H9 (cell line): Measurements from ENCODE around the gene CCDC28B. TPM values are rescaled to one million over a fixed set of nuclear protein-coding genes. Genes with fewer than 3 reads are reported as not detected.

Experiments
- DNase-seq: peaks from one replicate; pipeline ENCODE4 v3.0.0-alpha.2; 2017
- H2AFZ ChIP-seq: one replicate; pipeline ENCODE4 v1.6.1; 2013; ENCODE audit warnings: mild to moderate bottlenecking, low read length, control low read depth, moderate library complexity
- H2AK5ac ChIP-seq: 2 replicates; pipeline ENCODE4 v1.6.1; 2013; ENCODE audit warnings: low read length, control low read depth, mixed read lengths; ENCODE audit not compliant: insufficient read length
- H2BK120ac ChIP-seq: one replicate; pipeline ENCODE4 v1.6.1; 2013; ENCODE audit warnings: low read depth, mild to moderate bottlenecking, low read length, control low read depth, inconsistent platforms; ENCODE audit not compliant: poor library complexity, severe bottlenecking
- H2BK12ac ChIP-seq: 2 replicates; pipeline ENCODE4 v1.6.1; 2013; ENCODE audit warnings: low read length, control low read depth, mixed read lengths, low read depth; ENCODE audit not compliant: insufficient read length
- H2BK15ac ChIP-seq: 2 replicates; pipeline ENCODE4 v1.6.1; 2013; ENCODE audit warnings: low read depth, low read length, control low read depth
- H2BK20ac ChIP-seq: one replicate; pipeline ENCODE4 v1.6.1; 2013; ENCODE audit warnings: low read depth, mild to moderate bottlenecking, low read length, control low read depth, inconsistent platforms; ENCODE audit not compliant: poor library complexity, severe bottlenecking
- H2BK5ac ChIP-seq: 2 replicates; pipeline ENCODE4 v1.6.1; 2013; ENCODE audit warnings: low read length, control low read depth, mixed read lengths; ENCODE audit not compliant: insufficient read length
- H3K14ac ChIP-seq: 2 replicates; pipeline ENCODE4 v1.6.1; 2013; ENCODE audit warnings: low read length, control low read depth; ENCODE audit not compliant: insufficient read depth
- H3K18ac ChIP-seq: 2 replicates; pipeline ENCODE4 v1.6.1; 2013; ENCODE audit warnings: low read depth, mild to moderate bottlenecking, mixed read lengths, low read length, control low read depth; ENCODE audit not compliant: insufficient read length
- H3K23ac ChIP-seq: 2 replicates; pipeline ENCODE4 v1.6.1; 2013; ENCODE audit warnings: low read length, control low read depth, mixed read lengths, low read depth; ENCODE audit not compliant: insufficient read length
- H3K23me2 ChIP-seq: 2 replicates; pipeline ENCODE4 v1.6.1; 2013; ENCODE audit warnings: low read depth, mild to moderate bottlenecking, mixed read lengths, low read length, control low read depth; ENCODE audit not compliant: insufficient read length, poor library complexity, severe bottlenecking
- H3K27ac ChIP-seq: 2 replicates; pipeline ENCODE4 v1.5.1; 2013; ENCODE audit warnings: low read length, control low read depth, mixed read lengths, low read depth; ENCODE audit not compliant: insufficient read length
- H3K27me3 ChIP-seq: 2 replicates; pipeline ENCODE4 v1.6.1; 2013; ENCODE audit warnings: low read length, control low read depth, inconsistent platforms; ENCODE audit not compliant: insufficient read depth
- H3K4ac ChIP-seq: 2 replicates; pipeline ENCODE4 v1.6.1; 2013; ENCODE audit warnings: low read depth, mild to moderate bottlenecking, control low read depth, inconsistent platforms, low read length, moderate library complexity
- H3K4me1 ChIP-seq: 2 replicates; pipeline ENCODE4 v1.6.1; 2013; ENCODE audit warnings: low read length, control low read depth, inconsistent platforms; ENCODE audit not compliant: insufficient read depth
- H3K4me2 ChIP-seq: 2 replicates; pipeline ENCODE4 v1.6.1; 2013; ENCODE audit warnings: low read length, control low read depth, mixed read lengths; ENCODE audit not compliant: insufficient read length, insufficient read depth
- H3K56ac ChIP-seq: 2 replicates; pipeline ENCODE4 v1.6.1; 2013; ENCODE audit warnings: low read depth, mild to moderate bottlenecking, mixed read lengths, low read length, control low read depth; ENCODE audit not compliant: insufficient read length
- H3K79me1 ChIP-seq: 2 replicates; pipeline ENCODE4 v1.6.1; 2013; ENCODE audit warnings: low read depth, mild to moderate bottlenecking, moderate library complexity, low read length, control low read depth, inconsistent platforms; ENCODE audit not compliant: insufficient read depth, poor library complexity, severe bottlenecking
- H3K79me2 ChIP-seq: 2 replicates; pipeline ENCODE4 v1.6.1; 2013; ENCODE audit warnings: low read length, control low read depth, inconsistent platforms; ENCODE audit not compliant: insufficient read depth
- H3K9ac ChIP-seq: 2 replicates; pipeline ENCODE4 v1.6.1; 2013; ENCODE audit warnings: low read length, control low read depth, mixed read lengths; ENCODE audit not compliant: insufficient read length; ENCODE audit errors: extremely low read depth
- H3K9me3 ChIP-seq: one replicate; pipeline ENCODE4 v1.6.1; 2013; ENCODE audit warnings: low read depth, low read length, inconsistent platforms; ENCODE audit not compliant: control insufficient read depth
- H3T11ph ChIP-seq: one replicate; pipeline ENCODE4 v1.6.1; 2013; ENCODE audit warnings: mild to moderate bottlenecking, low read length, control low read depth, inconsistent platforms
- H4K20me1 ChIP-seq: one replicate; pipeline ENCODE4 v1.6.1; 2013; ENCODE audit not compliant: control insufficient read depth, insufficient read length, insufficient read depth
- H4K5ac ChIP-seq: 2 replicates; pipeline ENCODE4 v1.6.1; 2013; ENCODE audit warnings: low read depth, mild to moderate bottlenecking, mixed read lengths, low read length, control low read depth; ENCODE audit not compliant: insufficient read length
- H4K8ac ChIP-seq: replicated peaks from 2 replicates; pipeline ENCODE4 v1.6.1; 2013; ENCODE audit warnings: low read length, control low read depth, mixed read lengths, low read depth; ENCODE audit not compliant: insufficient read length
- H4K91ac ChIP-seq: 2 replicates; pipeline ENCODE4 v1.6.1; 2013; ENCODE audit warnings: low read depth, mild to moderate bottlenecking, moderate library complexity, mixed read lengths, low read length, control low read depth; ENCODE audit not compliant: insufficient read length
- H3K27ac Mint-ChIP-seq, 3 experiments: 2 replicates in 2 of 3; 3 replicates in 1 of 3; pipeline ENCODE4 v1.8.0; 2020 to 2021; ENCODE audit warnings: mixed read lengths in 3 of 3, mild to moderate bottlenecking in 1 of 3, moderate library complexity in 1 of 3
- H3K27me3 Mint-ChIP-seq: 2 replicates; pipeline ENCODE4 v1.8.0; 2021; ENCODE audit warnings: low read depth, mild to moderate bottlenecking, moderate library complexity, mixed read lengths
- H3K36me3 Mint-ChIP-seq, 3 experiments: 2 replicates in 2 of 3; 3 replicates in 1 of 3; pipeline ENCODE4 v1.8.0; 2020 to 2021; ENCODE audit warnings: low read depth in 3 of 3, mixed read lengths in 3 of 3; ENCODE audit not compliant: insufficient read depth in 1 of 3
- H3K4me1 Mint-ChIP-seq, 2 experiments: 2 replicates each; pipeline ENCODE4 v1.8.0; 2020; ENCODE audit warnings: mixed read lengths in 2 of 2
- H3K4me3 Mint-ChIP-seq, 2 experiments: 2 replicates in 1 of 2; 3 replicates in 1 of 2; pipeline ENCODE4 v1.8.0; 2020 to 2021; ENCODE audit warnings: mild to moderate bottlenecking in 2 of 2, mixed read lengths in 2 of 2, moderate library complexity in 1 of 2
- H3K9me3 Mint-ChIP-seq, 2 experiments: 2 replicates in 1 of 2; 3 replicates in 1 of 2; pipeline ENCODE4 v1.8.0; 2020; ENCODE audit warnings: mild to moderate bottlenecking in 2 of 2, mixed read lengths in 2 of 2, moderate library complexity in 1 of 2
- CTCF ChIP-seq: fragments of 200-600 bp; sonication (generic); conservative IDR thresholded peaks from 3 replicates; pipeline ENCODE4 v1.8.0; 2021; ENCODE audit warnings: antibody characterized with exemption, mild to moderate bottlenecking
- WGBS: extraction: QIAGEN DNeasy Blood & Tissue Kit; methylation state at CpG from one replicate; pipeline ENCODE4 v1.1.7; 2013; ENCODE audit warnings: missing lambda C conversion rate, low lambda C conversion rate, mixed read lengths; ENCODE audit not compliant: insufficient read length; ENCODE audit errors: extremely low coverage; 5-methylcytosine and 5-hydroxymethylcytosine counted together
- total RNA-seq: library from RNA; stranded (reverse); gene quantifications from 2 replicates; pipeline ENCODE4 v1.2.1, GENCODE V29; 2021

The CCDC28B gene
- total RNA-seq, 1 experiment from 2014 or later: 20.7 TPM

- no peaks in the 10 kb centered on the region for H3K23me2 ChIP-seq
- no peak overlapping the region for H4K5ac ChIP-seq
- no peak overlapping the region for H3K56ac ChIP-seq
- H2BK5ac ChIP-seq: no peak overlapping the region
- no peak overlapping the region for H3K4me2 ChIP-seq
- no peak overlapping the region for H3K4ac ChIP-seq
- H3K79me1 ChIP-seq: peaks cover 4% of the 10 kb centered on the region
- Mint-ChIP-seq H3K27ac (peak overlapping the region; percentile 94 to 97 (median 95); a peak in 6 of 7 replicates), H3K9me3 (no peaks in the 10 kb centered on the region), H3K4me3 (no peak overlapping the region; a peak in 1 of 5 replicates), H3K27me3 (no peaks in the 10 kb centered on the region), H3K4me1 (peaks cover 1% of the 10 kb centered on the region in 2 experiments), H3K36me3 (peaks cover 63 to 86% (median 85%) of the 10 kb centered on the region in 3 experiments)
- no CpG with 5 or more reads among the region's 2 CpGs for WGBS
- DNase-seq: no peak
- no peak overlapping the region for H4K8ac ChIP-seq
- H3K14ac ChIP-seq: no peak overlapping the region
- H2BK15ac ChIP-seq: no peak overlapping the region
- no peak for TF ChIP-seq CTCF
- no peak overlapping the region for H2BK12ac ChIP-seq
- no peak overlapping the region for H4K91ac ChIP-seq
- no peak overlapping the region for H3T11ph ChIP-seq
- H4K20me1 ChIP-seq: no peaks in the 10 kb centered on the region
- no peak overlapping the region for H2BK120ac ChIP-seq
- H3K27me3 ChIP-seq: no peaks in the 10 kb centered on the region
- H2AK5ac ChIP-seq: no peak overlapping the region
- H3K27ac ChIP-seq: no peak overlapping the region
- no peak overlapping the region for H3K23ac ChIP-seq
- no peaks in the 10 kb centered on the region for H3K4me1 ChIP-seq
- H3K18ac ChIP-seq: no peak overlapping the region
- no peak overlapping the region for H3K9ac ChIP-seq
- H3K9me3 ChIP-seq: no peaks in the 10 kb centered on the region
- no peak overlapping the region for H2AFZ ChIP-seq
- no peak overlapping the region for H2BK20ac ChIP-seq
- H3K79me2 ChIP-seq: no peaks in the 10 kb centered on the region
Observed at GRCh38 chr1:32186491-32186890, 13.9 kb upstream of the CCDC28B start.
